Endothelial cell of umbilical vein (primary cell): ENCODE data around the gene SNX24. TPM values are rescaled to one million over a fixed set of nuclear protein-coding genes. Genes with fewer than 3 reads are reported as not detected.

Experiments
- BruUV-seq: library from RNA; stranded (reverse); fragments of 400-500 nt; replicated peaks from 2 replicates; lab custom pipeline; 2021; lab: Mats Ljungman, UMichigan
- CTCF ChIA-PET: fragments of 300-600, 350-600 bp; sonication (Branson Sonifier 250); formaldehyde crosslinking; loops from one replicate; lab custom pipeline; 2021; ENCODE audit warnings: antibody characterized with exemption, inconsistent platforms; lab: Charles Lee
- POLR2A ChIA-PET: fragments of 300-600, 350-600 bp; sonication (Branson Sonifier 250); formaldehyde crosslinking; loops from one replicate; lab custom pipeline; 2021; ENCODE audit warnings: antibody characterized with exemption, inconsistent platforms; lab: Charles Lee
- DNase-seq: peaks from one replicate; pipeline ENCODE4 v3.0.0-alpha.2; 2011; ENCODE audit warnings: low read depth, low spot score
- FAIRE-seq: peaks from 2 replicates; lab custom pipeline; 2011; peaks lifted over from hg19 to GRCh38; lab: Jason Lieb, UNC
- H2AFZ ChIP-seq: 2 replicates; pipeline ENCODE4 v1.6.0; 2012; ENCODE audit warnings: low read depth, low read length, control low read depth, inconsistent platforms
- H3K27ac ChIP-seq: 2 replicates; pipeline ENCODE4 v1.5.1; 2011; ENCODE audit warnings: low read depth, mild to moderate bottlenecking, control low read depth, low read length, moderate library complexity; ENCODE audit not compliant: insufficient read depth
- H3K27me3 ChIP-seq, 2 experiments: 2 replicates each; pipeline versions ENCODE4 v1.6.0 to v1.6.1; 2011; ENCODE audit warnings: low read length in 2 of 2, mixed read lengths in 1 of 2; ENCODE audit not compliant: control insufficient read depth in 2 of 2, insufficient read depth in 2 of 2
- H3K36me3 ChIP-seq, 2 experiments: 2 replicates in 1 of 2; 3 replicates in 1 of 2; pipeline ENCODE4 v1.5.1; 2011; ENCODE audit warnings: low read length in 2 of 2, mild to moderate bottlenecking in 1 of 2, moderate library complexity in 1 of 2; ENCODE audit not compliant: control insufficient read depth in 2 of 2, insufficient read depth in 2 of 2; ENCODE audit errors: extremely low read depth in 1 of 2
- H3K4me1 ChIP-seq: 3 replicates; pipeline ENCODE4 v1.5.1; 2011; ENCODE audit warnings: mild to moderate bottlenecking, low read length; ENCODE audit not compliant: control insufficient read depth, insufficient read depth; ENCODE audit errors: extremely low read depth
- H3K4me2 ChIP-seq: 2 replicates; pipeline ENCODE4 v1.6.1; 2011; ENCODE audit warnings: low read length, control low read depth, mixed read lengths; ENCODE audit not compliant: insufficient read depth
- H3K4me3 ChIP-seq, 3 experiments: fragments of 200-600 bp in 1 of 3; sonication (generic), shearing (Covaris generic) in 1 of 3; replicated peaks in 1 of 3; 2 replicates each; pipeline ENCODE4 v1.5.1; 2011 to 2016; ENCODE audit warnings: control low read depth in 3 of 3, low read length in 3 of 3, mild to moderate bottlenecking in 2 of 3, inconsistent platforms in 1 of 3, low read depth in 1 of 3, moderate library complexity in 1 of 3; ENCODE audit not compliant: insufficient read depth in 1 of 3
- H3K79me2 ChIP-seq: 2 replicates; pipeline ENCODE4 v1.6.0; 2012; ENCODE audit warnings: low read length, inconsistent platforms; ENCODE audit not compliant: control insufficient read depth, insufficient read depth
- H3K9ac ChIP-seq: replicated peaks from 2 replicates; pipeline ENCODE3; 2011; ENCODE audit warnings: low read length, control low read depth; ENCODE audit not compliant: insufficient read depth; ENCODE audit errors: extremely low read depth
- H3K9me1 ChIP-seq: replicated peaks from 3 replicates; pipeline ENCODE4 v1.6.0; 2011; ENCODE audit warnings: mild to moderate bottlenecking, low read length; ENCODE audit not compliant: control insufficient read depth, insufficient read depth; ENCODE audit errors: extremely low read depth
- H3K9me3 ChIP-seq: replicated peaks from 2 replicates; pipeline ENCODE4 v1.5.1; 2012; ENCODE audit warnings: low read length, inconsistent platforms; ENCODE audit not compliant: control insufficient read depth, insufficient read depth
- H4K20me1 ChIP-seq: replicated peaks from 2 replicates; pipeline ENCODE3; 2011; ENCODE audit warnings: mild to moderate bottlenecking, low read length; ENCODE audit not compliant: control insufficient read depth, insufficient read depth; ENCODE audit errors: extremely low read depth
- EZH2 ChIP-seq: IDR thresholded peaks from 2 replicates; pipeline ENCODE4 v1.6.1; 2012; ENCODE audit warnings: borderline replicate concordance, low read depth, mild to moderate bottlenecking, moderate library complexity, low read length, inconsistent platforms; ENCODE audit not compliant: severe bottlenecking
- FOS ChIP-seq: IDR thresholded peaks from 2 replicates; pipeline ENCODE4 v1.6.1; 2011; ENCODE audit warnings: mild to moderate bottlenecking, low read length, moderate library complexity, borderline replicate concordance; ENCODE audit not compliant: insufficient read depth
- GATA2 ChIP-seq: IDR thresholded peaks from 2 replicates; pipeline ENCODE4 v1.7.0; 2011; ENCODE audit warnings: low read depth, mild to moderate bottlenecking, moderate library complexity, mixed read lengths, low read length; ENCODE audit not compliant: insufficient read length, insufficient read depth
- JUN ChIP-seq: IDR thresholded peaks from 2 replicates; pipeline ENCODE4 v1.6.1; 2011; ENCODE audit warnings: borderline replicate concordance, low read depth; ENCODE audit not compliant: insufficient read length, insufficient read depth
- MAX ChIP-seq: IDR thresholded peaks from 2 replicates; pipeline ENCODE4 v1.6.1; 2011; ENCODE audit not compliant: insufficient read depth, insufficient read length
- MYC ChIP-seq: IDR thresholded peaks from one replicate; pipeline ENCODE4 v1.6.1; 2011; ENCODE audit warnings: mild to moderate bottlenecking, low read depth, low read length
- POLR2A ChIP-seq: IDR thresholded peaks from 2 replicates; pipeline ENCODE4 v1.6.1; 2012; ENCODE audit warnings: low read depth, mild to moderate bottlenecking, control low read depth, low read length
- POLR2AphosphoS5 ChIP-seq: IDR thresholded peaks from 2 replicates; pipeline ENCODE4 v1.6.1; 2012; ENCODE audit warnings: low read depth, mild to moderate bottlenecking, control low read depth, low read length, moderate library complexity; ENCODE audit not compliant: insufficient read depth
- dilution Hi-C: fragments of 300-500 bp; cut with MboI; formaldehyde crosslinking; loops from one replicate; pipeline ENCODE4 v1.15.0; 2019; ENCODE audit warnings: low sequenced_read_pairs; ENCODE audit not compliant: extremely low pct_ligation_motif_present
- intact Hi-C: fragments of 100-400 bp; cut with micrococcal nuclease; formaldehyde crosslinking; loops from one replicate; pipeline ENCODE4 v1.10.0; 2022
- polyA plus RNA-seq, 4 experiments: library from polyadenylated mRNA; depleted of rRNA in 3 of 4; stranded (reverse) in 3 of 4; unstranded in 1 of 4; fragments of >200 nt; gene quantifications; 2 replicates each; pipeline versions ENCODE4 v1.2.1 to v1.2.3, GENCODE V29; 2011 to 2012; ENCODE audit warnings: missing spikeins in 1 of 4
- total RNA-seq: library from RNA; stranded (reverse); gene quantifications from 2 replicates; pipeline ENCODE4 v1.2.3, GENCODE V29; 2021
- TF ChIP-seq, protein P1 (sequence below), 2 donors: IDR thresholded peaks; 1 replicate in 1 of 2; 2 replicates in 1 of 2; pipeline ENCODE4 v1.5.1; 2011; ENCODE audit warnings: low read length in 2 of 2, mild to moderate bottlenecking in 2 of 2, moderate library complexity in 2 of 2, control low read depth in 1 of 2, inconsistent platforms in 1 of 2, low read depth in 1 of 2; ENCODE audit not compliant: insufficient read depth in 1 of 2; ENCODE audit errors: extremely low read depth in 1 of 2

The SNX24 gene
- total and polyA plus RNA-seq, 2 donors (not counting 3 experiments of a cell fraction or from before 2014, with no cell fraction given), result 2.9 to 14.9 TPM

- intact Hi-C loops, result no loop called here
- no peak for FAIRE-seq
- Histone ChIP-seq H3K9me3 (no peaks in the 10 kb centered on the region), H3K27me3 (peaks cover 0 to 3% of the 10 kb centered on the region in 2 experiments), H2AFZ (no peak overlapping the region), H3K9ac (no peak overlapping the region), H3K4me1 (no peaks in the 10 kb centered on the region), H4K20me1 (no peaks in the 10 kb centered on the region), H3K36me3 (no peaks in the 10 kb centered on the region), H3K27ac (no peak overlapping the region), H3K4me2 (no peak overlapping the region), H3K4me3 (no peak overlapping the region), H3K9me1 (no peaks in the 10 kb centered on the region), H3K79me2 (no peaks in the 10 kb centered on the region)
- BruUV-seq, result no TSS peak
- no peak for DNase-seq
- dilution Hi-C loops, result no loop called here
- TF ChIP-seq JUN (no peak), MAX (no peak), GATA2 (no peak), POLR2A (no peak), EZH2 (no peak), MYC (no peak), POLR2AphosphoS5 (no peak), FOS (no peak)
- TF ChIP-seq, protein P1, sequence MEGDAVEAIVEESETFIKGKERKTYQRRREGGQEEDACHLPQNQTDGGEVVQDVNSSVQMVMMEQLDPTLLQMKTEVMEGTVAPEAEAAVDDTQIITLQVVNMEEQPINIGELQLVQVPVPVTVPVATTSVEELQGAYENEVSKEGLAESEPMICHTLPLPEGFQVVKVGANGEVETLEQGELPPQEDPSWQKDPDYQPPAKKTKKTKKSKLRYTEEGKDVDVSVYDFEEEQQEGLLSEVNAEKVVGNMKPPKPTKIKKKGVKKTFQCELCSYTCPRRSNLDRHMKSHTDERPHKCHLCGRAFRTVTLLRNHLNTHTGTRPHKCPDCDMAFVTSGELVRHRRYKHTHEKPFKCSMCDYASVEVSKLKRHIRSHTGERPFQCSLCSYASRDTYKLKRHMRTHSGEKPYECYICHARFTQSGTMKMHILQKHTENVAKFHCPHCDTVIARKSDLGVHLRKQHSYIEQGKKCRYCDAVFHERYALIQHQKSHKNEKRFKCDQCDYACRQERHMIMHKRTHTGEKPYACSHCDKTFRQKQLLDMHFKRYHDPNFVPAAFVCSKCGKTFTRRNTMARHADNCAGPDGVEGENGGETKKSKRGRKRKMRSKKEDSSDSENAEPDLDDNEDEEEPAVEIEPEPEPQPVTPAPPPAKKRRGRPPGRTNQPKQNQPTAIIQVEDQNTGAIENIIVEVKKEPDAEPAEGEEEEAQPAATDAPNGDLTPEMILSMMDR (IDR thresholded peaks at IDR 0.05; ENCODE audit: extremely low read depth in 1 of 2, insufficient read depth in 1 of 2, low read depth in 1 of 2, low read length in 2 of 2), result no peak
- POLR2A ChIA-PET, result no interaction called here
- CTCF ChIA-PET, result interaction anchor here (1.0 kb wide), 1 partner anchor 14 kb away, joined by 3 read pairs; no protein-coding TSS in a partner anchor
These were observed 199.7 kb downstream of the SNX24 start for GRCh38 chr5:123044926-123045617.
